ENCODE measurements around the gene CALU.

Gene CALU

GRCh38 chr7:128793181-128793547 lies 54.0 kb downstream of the CALU start:
- no peaks in the 10 kb centered on the region for H3K36me3 Mint-ChIP-seq (ENCODE audit: low read depth)

GRCh38 chr7:128794020-128794419 lies 54.9 kb downstream of the CALU start:
- no peaks in the 10 kb centered on the region for H3K36me3 Mint-ChIP-seq (ENCODE audit: low read depth)
- peaks cover 4% of the 10 kb centered on the region for H3K27me3 Mint-ChIP-seq
- no peak overlapping the region for H3K27ac Mint-ChIP-seq
- peaks cover 10% of the 10 kb centered on the region for H3K4me1 Mint-ChIP-seq (ENCODE audit: low read depth)
- no peaks in the 10 kb centered on the region for H3K9me3 Mint-ChIP-seq
- DNase-seq = no peak
- no peak overlapping the region for H3K4me3 Mint-ChIP-seq

More at GRCh38 chr7:128793181-128793547, 54.0 kb downstream of the CALU start:
- Mint-ChIP-seq H3K27me3 (peaks cover 4% of the 10 kb centered on the region), H3K4me1 (ENCODE audit: low read depth) (peaks cover 10% of the 10 kb centered on the region), H3K9me3 (no peaks in the 10 kb centered on the region), H3K4me3 (no peak overlapping the region), H3K27ac (no peak overlapping the region)
- DNase-seq = no peak

GRCh38 chr7:128794436-128794835 lies 55.3 kb downstream of the CALU start:
- H3K4me1 Mint-ChIP-seq (ENCODE audit: low read depth) = peaks cover 10% of the 10 kb centered on the region
- H3K9me3 Mint-ChIP-seq = no peaks in the 10 kb centered on the region
- H3K36me3 Mint-ChIP-seq (ENCODE audit: low read depth) = no peaks in the 10 kb centered on the region
- H3K4me3 Mint-ChIP-seq = no peak overlapping the region
- no peak for DNase-seq
- no peak overlapping the region for H3K27ac Mint-ChIP-seq
- peaks cover 4% of the 10 kb centered on the region for H3K27me3 Mint-ChIP-seq

- H3K9me3 Mint-ChIP-seq = no peaks in the 10 kb centered on the region
- H3K27me3 Mint-ChIP-seq = peaks cover 4% of the 10 kb centered on the region
- no peak overlapping the region for H3K27ac Mint-ChIP-seq
- peaks cover 8% of the 10 kb centered on the region for H3K4me1 Mint-ChIP-seq (ENCODE audit: low read depth)
- H3K36me3 Mint-ChIP-seq (ENCODE audit: low read depth) = no peaks in the 10 kb centered on the region
- DNase-seq = no peak
- no peak overlapping the region for H3K4me3 Mint-ChIP-seq
These were observed 56.0 kb downstream of the CALU start for GRCh38 chr7:128795129-128795528.

- DNase-seq = no peak
- H3K4me3 Mint-ChIP-seq = no peak overlapping the region
These were observed 57.2 kb downstream of the CALU start for GRCh38 chr7:128796327-128796726.

GRCh38 chr7:128799451-128799850 lies 60.3 kb downstream of the CALU start:
- Mint-ChIP-seq H3K4me3 (no peak overlapping the region), H3K4me1 (ENCODE audit: low read depth) (peaks cover 1% of the 10 kb centered on the region), H3K27me3 (no peaks in the 10 kb centered on the region), H3K36me3 (ENCODE audit: low read depth) (peaks cover 6% of the 10 kb centered on the region), H3K9me3 (no peaks in the 10 kb centered on the region), H3K27ac (no peak overlapping the region)
- no peak for DNase-seq

More at GRCh38 chr7:128796327-128796726, 57.2 kb downstream of the CALU start:
- peaks cover 6% of the 10 kb centered on the region for H3K4me1 Mint-ChIP-seq (ENCODE audit: low read depth)
- no peaks in the 10 kb centered on the region for H3K9me3 Mint-ChIP-seq
- H3K27ac Mint-ChIP-seq = no peak overlapping the region
- H3K36me3 Mint-ChIP-seq (ENCODE audit: low read depth) = peaks cover 3% of the 10 kb centered on the region
- no peaks in the 10 kb centered on the region for H3K27me3 Mint-ChIP-seq

- Mint-ChIP-seq H3K4me1 (ENCODE audit: low read depth) (peaks cover 1% of the 10 kb centered on the region), H3K36me3 (ENCODE audit: low read depth) (peaks cover 13% of the 10 kb centered on the region), H3K27me3 (no peaks in the 10 kb centered on the region), H3K27ac (no peak overlapping the region), H3K9me3 (no peaks in the 10 kb centered on the region), H3K4me3 (no peak overlapping the region)
- DNase-seq = no peak
These were observed 61.4 kb downstream of the CALU start for GRCh38 chr7:128800567-128800966.

- Mint-ChIP-seq H3K9me3 (no peaks in the 10 kb centered on the region), H3K27me3 (no peaks in the 10 kb centered on the region), H3K27ac (no peak overlapping the region), H3K36me3 (ENCODE audit: low read depth) (peaks cover 16% of the 10 kb centered on the region), H3K4me1 (ENCODE audit: low read depth) (peaks cover 1% of the 10 kb centered on the region), H3K4me3 (no peak overlapping the region)
- no peak for DNase-seq
These were observed 61.8 kb downstream of the CALU start for GRCh38 chr7:128801003-128801402.

GRCh38 chr7:128801667-128802418 lies 62.7 kb downstream of the CALU start:
- H3K4me1 Mint-ChIP-seq (ENCODE audit: low read depth) = peaks cover 1% of the 10 kb centered on the region
- no peaks in the 10 kb centered on the region for H3K9me3 Mint-ChIP-seq
- DNase-seq = no peak
- H3K27me3 Mint-ChIP-seq = no peaks in the 10 kb centered on the region
- no peak overlapping the region for H3K27ac Mint-ChIP-seq
- H3K4me3 Mint-ChIP-seq = no peak overlapping the region
- H3K36me3 Mint-ChIP-seq (ENCODE audit: low read depth) = peaks cover 24% of the 10 kb centered on the region

GRCh38 chr7:128804484-128804883 lies 65.3 kb downstream of the CALU start:
- no peak overlapping the region for H3K27ac Mint-ChIP-seq
- peaks cover 25% of the 10 kb centered on the region for H3K36me3 Mint-ChIP-seq (ENCODE audit: low read depth)
- DNase-seq = no peak
- no peak overlapping the region for H3K4me3 Mint-ChIP-seq
- H3K9me3 Mint-ChIP-seq = no peaks in the 10 kb centered on the region
- H3K4me1 Mint-ChIP-seq (ENCODE audit: low read depth) = peaks cover 1% of the 10 kb centered on the region
- no peaks in the 10 kb centered on the region for H3K27me3 Mint-ChIP-seq

GRCh38 chr7:128805225-128805624 lies 66.1 kb downstream of the CALU start:
- Mint-ChIP-seq H3K27ac (no peak overlapping the region), H3K27me3 (no peaks in the 10 kb centered on the region), H3K4me3 (no peak overlapping the region), H3K9me3 (no peaks in the 10 kb centered on the region), H3K4me1 (ENCODE audit: low read depth) (peaks cover 1% of the 10 kb centered on the region), H3K36me3 (ENCODE audit: low read depth) (peaks cover 25% of the 10 kb centered on the region)
- no peak for DNase-seq

- no peak overlapping the region for H3K4me3 Mint-ChIP-seq
- no peaks in the 10 kb centered on the region for H3K9me3 Mint-ChIP-seq
- DNase-seq = no peak
- H3K27me3 Mint-ChIP-seq = no peaks in the 10 kb centered on the region
- no peak overlapping the region for H3K27ac Mint-ChIP-seq
- H3K36me3 Mint-ChIP-seq (ENCODE audit: low read depth) = peaks cover 21% of the 10 kb centered on the region
- H3K4me1 Mint-ChIP-seq (ENCODE audit: low read depth) = no peaks in the 10 kb centered on the region
These were observed 68.0 kb downstream of the CALU start for GRCh38 chr7:128807191-128807590.

- H3K4me3 Mint-ChIP-seq = no peak overlapping the region
- no peaks in the 10 kb centered on the region for H3K9me3 Mint-ChIP-seq
- DNase-seq = no peak
- no peaks in the 10 kb centered on the region for H3K27me3 Mint-ChIP-seq
- peaks cover 19% of the 10 kb centered on the region for H3K36me3 Mint-ChIP-seq (ENCODE audit: low read depth)
- no peaks in the 10 kb centered on the region for H3K4me1 Mint-ChIP-seq (ENCODE audit: low read depth)
- H3K27ac Mint-ChIP-seq = no peak overlapping the region
These were observed 70.2 kb downstream of the CALU start for GRCh38 chr7:128809363-128809762.

GRCh38 chr7:128810473-128810872 lies 71.3 kb downstream of the CALU start:
- H3K27ac Mint-ChIP-seq = no peak overlapping the region
- H3K4me1 Mint-ChIP-seq (ENCODE audit: low read depth) = no peaks in the 10 kb centered on the region
- H3K4me3 Mint-ChIP-seq = no peak overlapping the region
- no peaks in the 10 kb centered on the region for H3K9me3 Mint-ChIP-seq
- peaks cover 13% of the 10 kb centered on the region for H3K36me3 Mint-ChIP-seq (ENCODE audit: low read depth)
- H3K27me3 Mint-ChIP-seq = no peaks in the 10 kb centered on the region
- no peak for DNase-seq

- no peak overlapping the region for H3K4me3 Mint-ChIP-seq
- H3K9me3 Mint-ChIP-seq = no peaks in the 10 kb centered on the region
- peaks cover 9% of the 10 kb centered on the region for H3K36me3 Mint-ChIP-seq (ENCODE audit: low read depth)
- H3K4me1 Mint-ChIP-seq (ENCODE audit: low read depth) = no peaks in the 10 kb centered on the region
- H3K27me3 Mint-ChIP-seq = no peaks in the 10 kb centered on the region
- DNase-seq = no peak
- H3K27ac Mint-ChIP-seq = no peak overlapping the region
These were observed 71.8 kb downstream of the CALU start for GRCh38 chr7:128810997-128811396.

All from activated T-cell treated with anti-CD3 and anti-CD28 coated beads, Interleukin-2, amount 50 U/mL, for 24 hours (primary cell).